Measurements from ENCODE around the gene TBC1D4. TPM values are rescaled to one million over a fixed set of nuclear protein-coding genes. Genes with fewer than 3 reads are reported as not detected.

The TBC1D4 gene
- total and polyA plus RNA-seq, 2 donors from 2014 or later = 14.7 to 51.8 TPM

DNA sequence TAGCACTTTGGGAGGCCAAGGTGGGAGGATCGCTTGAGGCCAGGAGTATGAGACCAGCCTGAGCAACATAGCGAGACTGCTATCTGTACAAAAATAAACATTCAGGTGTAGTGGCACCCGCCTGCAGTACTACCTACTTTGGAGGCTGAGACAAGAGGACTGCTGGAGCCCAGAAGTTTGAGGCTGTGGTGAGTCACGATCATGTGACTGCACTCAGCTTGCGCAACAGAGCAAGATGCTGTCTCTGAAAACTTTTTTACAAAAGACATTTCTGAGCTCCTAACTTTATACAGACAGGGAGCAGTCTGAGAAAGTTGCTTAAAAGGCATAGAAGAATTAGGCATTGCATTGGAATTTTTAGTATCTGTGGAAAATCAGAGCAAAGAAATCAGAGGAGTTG lies 10.4 kb upstream of the TBC1D4 start:
- FAIRE-seq (no peak), DNase-seq (no peak)
- Histone ChIP-seq H3K9me3 (ENCODE audit: control insufficient read depth in 2 of 3, insufficient read depth in 1 of 3, low read length in 3 of 3) (no peaks in the 10 kb centered on the region), H3K4me1 (ENCODE audit: control insufficient read depth in 2 of 3, insufficient read depth in 2 of 3, low read depth in 1 of 3, low read length in 3 of 3) (peaks cover 0 to 3% (median 0%) of the 10 kb centered on the region in 3 donors), H3K36me3 (ENCODE audit: control insufficient read depth in 2 of 3, insufficient read depth in 3 of 3, low read length in 3 of 3) (no peaks in the 10 kb centered on the region), H3K27me3 (ENCODE audit: control insufficient read depth, insufficient read depth, low read length) (no peaks in the 10 kb centered on the region), H3K27ac (ENCODE audit: low read depth in 2 of 2, low read length in 2 of 2) (no peak overlapping the region), H3K9ac (ENCODE audit: low read length in 3 of 3) (no peak overlapping the region), H3K4me3 (ENCODE audit: low read length in 3 of 3) (no peak overlapping the region)
- intact Hi-C loops (cut with DNase I) = no loop called here
- TF ChIP-seq CTCF (IDR thresholded peaks at IDR 0.05; ENCODE audit: borderline replicate concordance, extremely low read depth, insufficient read depth) = no peak

DNA sequence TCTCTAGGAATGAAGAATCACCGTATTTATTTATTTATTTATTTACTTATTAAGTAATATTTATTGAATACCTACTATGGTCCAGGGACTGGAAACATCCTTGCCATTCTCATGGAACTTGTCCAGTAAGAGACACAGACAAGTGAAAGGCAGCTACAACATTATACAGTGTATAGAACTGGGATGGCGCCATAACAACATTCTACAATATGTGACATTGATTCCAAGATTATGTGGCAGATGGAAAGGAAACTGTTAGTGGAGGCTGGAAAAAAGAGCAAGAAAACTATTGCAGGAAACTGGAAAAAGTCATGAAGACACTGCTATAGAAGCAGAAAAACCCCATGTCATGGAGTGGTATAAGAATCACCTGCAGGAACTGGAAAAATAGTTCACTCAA lies 9.4 kb upstream of the TBC1D4 start:
- DNase-seq (no peak), FAIRE-seq (no peak)
- Histone ChIP-seq H3K4me1 (ENCODE audit: control insufficient read depth in 2 of 3, insufficient read depth in 2 of 3, low read depth in 1 of 3, low read length in 3 of 3) (peaks cover 0 to 3% (median 0%) of the 10 kb centered on the region in 3 donors), H3K4me3 (ENCODE audit: low read length in 3 of 3) (no peak overlapping the region), H3K27me3 (ENCODE audit: control insufficient read depth, insufficient read depth, low read length) (no peaks in the 10 kb centered on the region), H3K27ac (ENCODE audit: low read depth in 2 of 2, low read length in 2 of 2) (no peak overlapping the region), H3K9me3 (ENCODE audit: control insufficient read depth in 2 of 3, insufficient read depth in 1 of 3, low read length in 3 of 3) (no peaks in the 10 kb centered on the region), H3K36me3 (ENCODE audit: control insufficient read depth in 2 of 3, insufficient read depth in 3 of 3, low read length in 3 of 3) (no peaks in the 10 kb centered on the region), H3K9ac (ENCODE audit: low read length in 3 of 3) (no peak overlapping the region)
- TF ChIP-seq CTCF (IDR thresholded peaks at IDR 0.05; ENCODE audit: borderline replicate concordance, extremely low read depth, insufficient read depth) = no peak
- intact Hi-C loops (cut with DNase I) = no loop called here

DNA sequence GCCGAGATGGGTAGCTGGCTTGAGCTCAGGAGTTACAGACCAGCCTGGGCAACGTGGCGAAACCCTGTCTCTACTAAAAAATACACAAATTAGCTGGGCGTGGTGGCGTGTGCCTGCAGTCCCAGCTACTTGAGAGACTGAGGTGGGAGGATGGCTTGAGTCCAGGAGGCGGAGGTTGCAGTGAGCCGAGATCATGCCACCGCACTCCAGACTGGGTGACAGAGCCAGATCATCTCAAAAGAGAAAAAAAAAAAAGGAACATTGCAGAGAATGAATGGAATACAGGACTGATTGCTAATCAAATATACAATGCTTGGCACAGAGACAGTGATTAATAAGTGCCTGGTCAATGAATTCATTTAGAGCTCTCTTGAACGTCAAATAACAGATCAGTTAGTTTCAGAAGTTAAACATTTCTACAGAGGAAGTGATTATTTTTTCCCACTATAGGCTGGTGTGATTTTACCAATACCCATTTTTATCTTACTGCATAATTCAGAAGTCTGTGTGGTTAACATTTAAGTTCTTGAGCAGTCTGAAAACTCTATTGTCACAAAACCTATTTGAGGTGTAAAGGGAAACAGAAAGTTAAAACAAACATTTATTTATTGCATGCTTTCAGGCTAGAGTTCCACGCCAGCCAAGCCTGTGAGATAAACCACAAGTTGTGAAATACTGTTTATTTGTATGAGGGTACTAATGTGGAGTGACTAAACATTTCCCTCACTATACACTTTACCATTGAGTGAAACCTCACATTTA lies 7.7 kb upstream of the TBC1D4 start:
- Histone ChIP-seq H3K36me3 (ENCODE audit: control insufficient read depth in 2 of 3, insufficient read depth in 3 of 3, low read length in 3 of 3) (no peaks in the 10 kb centered on the region), H3K27me3 (ENCODE audit: control insufficient read depth, insufficient read depth, low read length) (no peaks in the 10 kb centered on the region), H3K4me1 (ENCODE audit: control insufficient read depth in 2 of 3, insufficient read depth in 2 of 3, low read depth in 1 of 3, low read length in 3 of 3) (peaks cover 0 to 3% (median 0%) of the 10 kb centered on the region in 3 donors), H3K4me3 (ENCODE audit: low read length in 3 of 3) (no peak overlapping the region), H3K27ac (ENCODE audit: low read depth in 2 of 2, low read length in 2 of 2) (no peak overlapping the region), H3K9ac (ENCODE audit: low read length in 3 of 3) (no peak overlapping the region), H3K9me3 (ENCODE audit: control insufficient read depth in 2 of 3, insufficient read depth in 1 of 3, low read length in 3 of 3) (no peaks in the 10 kb centered on the region)
- DNase-seq (no peak), FAIRE-seq (no peak)
- intact Hi-C loops (cut with DNase I) = loop anchor here (10.0 kb wide), 1 partner anchor 115 kb away; no protein-coding TSS in a partner anchor
- no peak for TF ChIP-seq CTCF (IDR thresholded peaks at IDR 0.05; ENCODE audit: borderline replicate concordance, extremely low read depth, insufficient read depth)
